VCaP (cell line): ENCODE data around the gene ARNT2.

ENCODE experiments used
- H3K27ac ChIP-seq: fragments of 450-650 bp; 2 replicates; pipeline ENCODE4 v1.5.1; 2017
- CTCF ChIP-seq: fragments of 450-650 bp; conservative IDR thresholded peaks from 2 replicates; pipeline ENCODE4 v1.5.1; 2017; ENCODE audit warnings: mild to moderate bottlenecking, moderate library complexity

Gene ARNT2

GRCh38 chr15:80591471-80591870 lies 187.3 kb downstream of the ARNT2 start:
- no peak overlapping the region for H3K27ac ChIP-seq
- TF ChIP-seq CTCF, result no peak

- H3K27ac ChIP-seq, result no peak overlapping the region
- TF ChIP-seq CTCF, result no peak
Measured at GRCh38 chr15:80591938-80592825, 188.0 kb downstream of the ARNT2 start.

- no peak overlapping the region for H3K27ac ChIP-seq
- no peak for TF ChIP-seq CTCF
Measured at GRCh38 chr15:80593486-80594030, 189.4 kb downstream of the ARNT2 start.

- H3K27ac ChIP-seq, result no peak overlapping the region
- TF ChIP-seq CTCF, result no peak
Measured at GRCh38 chr15:80594091-80594889, 190.1 kb downstream of the ARNT2 start.

- TF ChIP-seq CTCF, result no peak
- no peak overlapping the region for H3K27ac ChIP-seq
Measured at GRCh38 chr15:80595396-80595795, 191.2 kb downstream of the ARNT2 start.

- no peak overlapping the region for H3K27ac ChIP-seq
- no peak for TF ChIP-seq CTCF
Measured at GRCh38 chr15:80596521-80596976, 192.4 kb downstream of the ARNT2 start.

- no peak overlapping the region for H3K27ac ChIP-seq
- no peak for TF ChIP-seq CTCF
Measured at GRCh38 chr15:80597076-80597475, 192.9 kb downstream of the ARNT2 start.
